ENCODE data around the gene SAV1.

SAV1 gene

DNA sequence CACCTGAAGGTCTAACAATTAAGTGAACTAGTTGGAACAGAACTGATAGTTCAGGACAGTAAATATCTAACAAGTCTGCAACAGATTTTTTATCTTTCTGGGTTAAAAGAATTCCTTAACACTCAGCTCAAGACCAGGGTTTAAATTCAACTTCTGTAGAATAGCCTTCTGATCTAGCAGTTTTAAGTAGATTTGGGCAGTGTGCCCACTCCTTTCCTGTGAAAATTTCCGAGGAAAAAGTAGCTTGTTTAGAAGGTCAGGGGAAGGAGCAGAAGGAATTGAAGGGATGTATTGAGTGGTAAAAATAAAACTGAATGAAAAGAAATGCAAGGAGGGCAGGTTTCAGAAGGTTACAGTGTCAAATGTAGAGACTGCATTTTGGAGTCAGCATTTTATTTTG lies 62.3 kb downstream of the SAV1 start:
- Histone ChIP-seq H3K9me3 (ENCODE audit: insufficient read depth, low read depth, low read length) (no peaks in the 10 kb centered on the region), H3K9ac (ENCODE audit: low read depth, low read length) (no peak overlapping the region), H3K4me3 (ENCODE audit: low read length) (no peak overlapping the region), H3K27ac (ENCODE audit: low read length) (no peak overlapping the region), H3K27me3 (ENCODE audit: insufficient read depth, low read length) (no peaks in the 10 kb centered on the region), H3K4me1 (ENCODE audit: insufficient read depth, low read length) (no peaks in the 10 kb centered on the region), H3K36me3 (ENCODE audit: insufficient read depth, low read depth, low read length) (no peaks in the 10 kb centered on the region)

- H3K36me3 ChIP-seq (ENCODE audit: insufficient read depth, low read depth, low read length), result no peaks in the 10 kb centered on the region
- H3K9ac ChIP-seq (ENCODE audit: low read depth, low read length), result no peak overlapping the region
- H3K27ac ChIP-seq (ENCODE audit: low read length), result no peak overlapping the region
- no peaks in the 10 kb centered on the region for H3K9me3 ChIP-seq (ENCODE audit: insufficient read depth, low read depth, low read length)
- H3K4me3 ChIP-seq (ENCODE audit: low read length), result no peak overlapping the region
- H3K4me1 ChIP-seq (ENCODE audit: insufficient read depth, low read length), result no peaks in the 10 kb centered on the region; the same call in 1 of the 2 replicates
- H3K27me3 ChIP-seq (ENCODE audit: insufficient read depth, low read length), result no peaks in the 10 kb centered on the region
Measured at GRCh38 chr14:50603565-50603964, 64.5 kb downstream of the SAV1 start.

DNA sequence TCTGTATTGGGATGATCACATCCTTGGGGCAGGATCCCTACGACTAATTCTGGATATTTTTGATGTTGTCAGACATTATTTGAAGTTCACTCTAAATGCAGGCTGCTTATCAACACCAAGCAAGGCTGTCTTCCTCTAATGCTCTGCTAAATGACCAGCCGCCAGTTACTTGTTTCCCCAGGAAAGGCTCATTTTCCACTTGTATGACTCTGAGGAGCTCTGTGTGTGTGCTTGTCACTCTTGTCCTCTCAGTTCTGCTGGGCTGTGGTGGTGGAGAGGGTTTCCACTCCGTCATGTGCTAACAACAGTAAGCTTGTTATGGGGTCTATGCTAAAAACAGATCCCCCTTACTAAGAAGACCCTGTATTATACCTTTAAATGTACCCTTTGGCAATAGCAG lies 66.1 kb downstream of the SAV1 start:
- Histone ChIP-seq H3K4me3 (ENCODE audit: low read length) (no peak overlapping the region), H3K4me1 (ENCODE audit: insufficient read depth, low read length) (no peaks in the 10 kb centered on the region; the same call in 1 of the 2 replicates), H3K9me3 (ENCODE audit: insufficient read depth, low read depth, low read length) (no peaks in the 10 kb centered on the region), H3K36me3 (ENCODE audit: insufficient read depth, low read depth, low read length) (no peaks in the 10 kb centered on the region), H3K27ac (ENCODE audit: low read length) (no peak overlapping the region), H3K27me3 (ENCODE audit: insufficient read depth, low read length) (no peaks in the 10 kb centered on the region), H3K9ac (ENCODE audit: low read depth, low read length) (no peak overlapping the region)

DNA sequence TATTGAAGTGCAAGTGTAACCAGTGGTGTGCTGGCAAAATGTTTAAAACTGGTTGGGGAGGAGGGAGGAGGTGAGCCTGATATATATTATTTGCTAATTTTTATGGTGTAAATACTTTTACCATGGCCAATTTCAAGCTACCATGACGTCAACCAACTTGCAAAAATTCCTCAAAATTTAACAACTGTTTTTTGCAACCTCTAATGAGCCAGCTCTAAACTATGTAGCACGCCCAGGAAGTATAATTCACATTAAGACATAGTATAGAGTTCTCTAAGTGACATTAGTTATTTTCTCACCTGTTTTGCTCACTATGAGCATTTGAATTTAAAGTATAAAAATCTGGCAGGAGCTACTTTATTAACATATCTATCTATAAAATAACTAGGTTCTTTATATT lies 66.7 kb downstream of the SAV1 start:
- H3K9ac ChIP-seq (ENCODE audit: low read depth, low read length), result no peak overlapping the region
- no peaks in the 10 kb centered on the region for H3K9me3 ChIP-seq (ENCODE audit: insufficient read depth, low read depth, low read length)
- H3K4me3 ChIP-seq (ENCODE audit: low read length), result no peak overlapping the region
- H3K36me3 ChIP-seq (ENCODE audit: insufficient read depth, low read depth, low read length), result no peaks in the 10 kb centered on the region
- no peaks in the 10 kb centered on the region for H3K27me3 ChIP-seq (ENCODE audit: insufficient read depth, low read length)
- H3K27ac ChIP-seq (ENCODE audit: low read length), result no peak overlapping the region
- H3K4me1 ChIP-seq (ENCODE audit: insufficient read depth, low read length), result no peaks in the 10 kb centered on the region; the same call in 1 of the 2 replicates

DNA sequence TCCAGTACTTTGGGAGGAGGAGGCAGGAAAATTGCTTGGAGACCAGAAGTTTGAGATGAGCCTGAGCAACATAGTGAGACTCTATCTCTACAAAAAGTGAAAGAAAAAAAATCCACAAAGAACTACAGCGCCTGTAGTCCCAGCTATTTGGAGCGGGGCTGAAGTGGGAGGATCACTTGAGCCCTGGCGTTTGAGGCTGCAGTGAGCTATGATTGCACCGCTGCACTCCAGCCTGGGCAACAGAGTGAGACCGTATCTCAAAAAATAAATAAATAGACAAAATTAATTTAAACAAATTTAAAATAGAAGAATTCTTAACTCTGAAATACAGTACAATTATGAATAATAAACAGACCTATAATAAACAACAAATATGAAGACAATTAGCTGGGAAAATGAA lies 67.3 kb downstream of the SAV1 start:
- Histone ChIP-seq H3K9ac (ENCODE audit: low read depth, low read length) (no peak overlapping the region), H3K4me3 (ENCODE audit: low read length) (no peak overlapping the region), H3K27me3 (ENCODE audit: insufficient read depth, low read length) (no peaks in the 10 kb centered on the region), H3K9me3 (ENCODE audit: insufficient read depth, low read depth, low read length) (no peaks in the 10 kb centered on the region), H3K4me1 (ENCODE audit: insufficient read depth, low read length) (no peaks in the 10 kb centered on the region; the same call in 1 of the 2 replicates), H3K36me3 (ENCODE audit: insufficient read depth, low read depth, low read length) (no peaks in the 10 kb centered on the region), H3K27ac (ENCODE audit: low read length) (no peak overlapping the region)

- Histone ChIP-seq H3K4me1 (ENCODE audit: insufficient read depth, low read length) (no peaks in the 10 kb centered on the region; the same call in 1 of the 2 replicates), H3K9ac (ENCODE audit: low read depth, low read length) (no peak overlapping the region), H3K4me3 (ENCODE audit: low read length) (no peak overlapping the region), H3K27me3 (ENCODE audit: insufficient read depth, low read length) (no peaks in the 10 kb centered on the region), H3K27ac (ENCODE audit: low read length) (no peak overlapping the region), H3K9me3 (ENCODE audit: insufficient read depth, low read depth, low read length) (no peaks in the 10 kb centered on the region), H3K36me3 (ENCODE audit: insufficient read depth, low read depth, low read length) (no peaks in the 10 kb centered on the region)
Measured at GRCh38 chr14:50599700-50600444, 68.2 kb downstream of the SAV1 start.

- H3K36me3 ChIP-seq (ENCODE audit: insufficient read depth, low read depth, low read length), result no peaks in the 10 kb centered on the region
- H3K4me1 ChIP-seq (ENCODE audit: insufficient read depth, low read length), result no peaks in the 10 kb centered on the region; the same call in 1 of the 2 replicates
- no peaks in the 10 kb centered on the region for H3K27me3 ChIP-seq (ENCODE audit: insufficient read depth, low read length)
- H3K9ac ChIP-seq (ENCODE audit: low read depth, low read length), result no peak overlapping the region
- no peaks in the 10 kb centered on the region for H3K9me3 ChIP-seq (ENCODE audit: insufficient read depth, low read depth, low read length)
- H3K4me3 ChIP-seq (ENCODE audit: low read length), result no peak overlapping the region
- H3K27ac ChIP-seq (ENCODE audit: low read length), result no peak overlapping the region
Measured at GRCh38 chr14:50598765-50599164, 69.3 kb downstream of the SAV1 start.

GRCh38 chr14:50594577-50595316 lies 73.4 kb downstream of the SAV1 start:
- H3K9ac ChIP-seq (ENCODE audit: low read depth, low read length), result no peak overlapping the region
- peak overlapping the region; percentile 49 for H3K27ac ChIP-seq (ENCODE audit: low read length)

DNA sequence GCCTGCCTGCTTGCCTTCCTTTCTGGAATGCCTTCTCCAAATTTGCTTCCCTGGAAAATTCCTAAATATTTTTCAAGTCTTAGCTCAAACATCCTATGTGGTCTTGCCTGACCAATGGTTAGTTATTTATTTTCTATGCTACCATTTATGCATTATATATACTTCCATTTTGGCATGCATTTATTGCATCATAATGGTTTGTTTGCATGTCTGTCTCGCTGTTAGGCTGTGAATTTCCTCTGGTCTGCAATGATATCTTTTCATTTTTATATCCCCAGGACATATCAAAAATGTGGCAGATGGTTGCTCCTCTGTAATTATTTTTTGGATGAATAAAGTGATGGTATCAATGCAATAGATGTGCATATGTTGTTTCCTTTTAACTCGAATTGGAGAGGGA lies 77.6 kb downstream of the SAV1 start:
- Histone ChIP-seq H3K4me3 (ENCODE audit: low read length) (no peak overlapping the region), H3K27ac (ENCODE audit: low read length) (no peak overlapping the region), H3K36me3 (ENCODE audit: insufficient read depth, low read depth, low read length) (no peaks in the 10 kb centered on the region), H3K27me3 (ENCODE audit: insufficient read depth, low read length) (no peaks in the 10 kb centered on the region), H3K4me1 (ENCODE audit: insufficient read depth, low read length) (no peaks in the 10 kb centered on the region), H3K9me3 (ENCODE audit: insufficient read depth, low read depth, low read length) (no peaks in the 10 kb centered on the region), H3K9ac (ENCODE audit: low read depth, low read length) (no peak overlapping the region)

More at GRCh38 chr14:50594577-50595316, 73.4 kb downstream of the SAV1 start:
- Histone ChIP-seq H3K9me3 (ENCODE audit: insufficient read depth, low read depth, low read length) (no peaks in the 10 kb centered on the region), H3K36me3 (ENCODE audit: insufficient read depth, low read depth, low read length) (no peaks in the 10 kb centered on the region), H3K4me1 (ENCODE audit: insufficient read depth, low read length) (no peaks in the 10 kb centered on the region), H3K4me3 (ENCODE audit: low read length) (no peak overlapping the region), H3K27me3 (ENCODE audit: insufficient read depth, low read length) (no peaks in the 10 kb centered on the region)
